IPS-15b (cell line): ENCODE data around the gene ABCA2.

Experiments
- H3K27me3 ChIP-seq: one replicate; pipeline ENCODE4 v1.6.1; 2013; ENCODE audit warnings: low read length; ENCODE audit not compliant: control insufficient read depth, insufficient read depth
- H3K36me3 ChIP-seq: one replicate; pipeline ENCODE4 v1.6.1; 2013; ENCODE audit warnings: low read length; ENCODE audit not compliant: control insufficient read depth, insufficient read depth
- H3K4me1 ChIP-seq: one replicate; pipeline ENCODE4 v1.6.1; 2013; ENCODE audit warnings: mild to moderate bottlenecking, low read length; ENCODE audit not compliant: control insufficient read depth, insufficient read depth
- H3K4me3 ChIP-seq: one replicate; pipeline ENCODE4 v1.5.1; 2013; ENCODE audit warnings: low read depth, low read length
- H3K9ac ChIP-seq: one replicate; pipeline ENCODE4 v1.6.1; 2013; ENCODE audit warnings: low read depth, mild to moderate bottlenecking, low read length
- H3K9me3 ChIP-seq: one replicate; pipeline ENCODE4 v1.6.1; 2013; ENCODE audit warnings: mild to moderate bottlenecking, low read length; ENCODE audit not compliant: control insufficient read depth, insufficient read depth

ABCA2 gene

GRCh38 chr9:137058521-137059234 lies 30.6 kb upstream of the ABCA2 start:
- H3K4me1 ChIP-seq = peaks cover 3% of the 10 kb centered on the region
- H3K4me3 ChIP-seq = no peak overlapping the region
- H3K9me3 ChIP-seq = no peaks in the 10 kb centered on the region
- peaks cover 6% of the 10 kb centered on the region for H3K27me3 ChIP-seq
- H3K9ac ChIP-seq = no peak overlapping the region
- H3K36me3 ChIP-seq = no peaks in the 10 kb centered on the region

DNA sequence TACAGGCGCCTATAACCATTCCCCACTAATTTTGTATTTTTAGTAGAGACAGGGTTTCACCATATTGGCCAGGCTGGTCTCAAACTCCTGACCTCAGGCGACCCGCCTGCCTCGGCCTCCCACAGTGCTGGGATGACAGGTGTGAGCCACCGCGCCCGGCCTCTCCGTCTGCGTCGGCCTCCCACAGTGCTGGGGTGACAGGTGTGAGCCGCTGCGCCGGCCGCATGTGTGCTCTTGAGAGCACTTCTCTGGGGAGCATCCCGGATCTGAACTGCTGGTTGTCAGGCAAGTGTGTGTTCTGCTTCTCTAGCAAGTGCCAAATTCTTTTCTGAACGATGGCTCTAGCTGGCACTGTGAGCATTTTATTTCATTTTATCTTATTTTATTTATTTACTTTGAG lies 29.5 kb upstream of the ABCA2 start:
- no peaks in the 10 kb centered on the region for H3K9me3 ChIP-seq
- no peak overlapping the region for H3K9ac ChIP-seq
- no peaks in the 10 kb centered on the region for H3K36me3 ChIP-seq
- peaks cover 14% of the 10 kb centered on the region for H3K27me3 ChIP-seq
- H3K4me1 ChIP-seq = peaks cover 3% of the 10 kb centered on the region
- no peak overlapping the region for H3K4me3 ChIP-seq

- Histone ChIP-seq H3K9me3 (no peaks in the 10 kb centered on the region), H3K4me1 (peaks cover 3% of the 10 kb centered on the region), H3K36me3 (no peaks in the 10 kb centered on the region), H3K4me3 (no peak overlapping the region), H3K9ac (no peak overlapping the region), H3K27me3 (peaks cover 21% of the 10 kb centered on the region)
Measured at GRCh38 chr9:137056739-137057415, 28.8 kb upstream of the ABCA2 start.

- H3K9ac ChIP-seq = peak overlapping the region; percentile 24
- no peaks in the 10 kb centered on the region for H3K36me3 ChIP-seq
- no peak overlapping the region for H3K4me3 ChIP-seq
- H3K4me1 ChIP-seq = peaks cover 3% of the 10 kb centered on the region
- H3K9me3 ChIP-seq = no peaks in the 10 kb centered on the region
- H3K27me3 ChIP-seq = peaks cover 21% of the 10 kb centered on the region
Measured at GRCh38 chr9:137055385-137056364, 27.6 kb upstream of the ABCA2 start.

DNA sequence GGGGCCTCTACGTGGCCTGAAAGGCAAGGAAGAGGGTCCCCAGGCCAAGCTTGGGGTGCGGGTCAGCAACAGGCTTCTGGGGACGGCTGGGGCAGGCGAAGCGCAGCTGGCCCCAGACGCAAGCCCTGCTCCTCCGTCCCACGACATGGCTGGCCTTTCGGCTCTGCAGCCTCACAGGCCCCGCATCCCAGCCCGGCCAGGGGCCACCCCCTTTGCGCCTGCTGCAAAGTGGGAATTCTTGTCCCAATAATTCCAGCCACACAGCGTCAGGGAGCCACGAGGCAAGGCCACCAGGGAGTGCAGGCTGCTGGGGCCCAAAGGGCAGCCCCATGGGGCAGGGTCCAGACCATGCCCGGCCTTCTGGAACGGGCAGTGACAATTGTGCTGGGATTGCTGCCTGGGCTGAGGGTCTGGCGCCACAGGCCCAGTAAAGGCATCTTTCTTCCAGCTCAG lies 26.9 kb upstream of the ABCA2 start:
- Histone ChIP-seq H3K27me3 (peaks cover 21% of the 10 kb centered on the region), H3K4me1 (peaks cover 3% of the 10 kb centered on the region)

DNA sequence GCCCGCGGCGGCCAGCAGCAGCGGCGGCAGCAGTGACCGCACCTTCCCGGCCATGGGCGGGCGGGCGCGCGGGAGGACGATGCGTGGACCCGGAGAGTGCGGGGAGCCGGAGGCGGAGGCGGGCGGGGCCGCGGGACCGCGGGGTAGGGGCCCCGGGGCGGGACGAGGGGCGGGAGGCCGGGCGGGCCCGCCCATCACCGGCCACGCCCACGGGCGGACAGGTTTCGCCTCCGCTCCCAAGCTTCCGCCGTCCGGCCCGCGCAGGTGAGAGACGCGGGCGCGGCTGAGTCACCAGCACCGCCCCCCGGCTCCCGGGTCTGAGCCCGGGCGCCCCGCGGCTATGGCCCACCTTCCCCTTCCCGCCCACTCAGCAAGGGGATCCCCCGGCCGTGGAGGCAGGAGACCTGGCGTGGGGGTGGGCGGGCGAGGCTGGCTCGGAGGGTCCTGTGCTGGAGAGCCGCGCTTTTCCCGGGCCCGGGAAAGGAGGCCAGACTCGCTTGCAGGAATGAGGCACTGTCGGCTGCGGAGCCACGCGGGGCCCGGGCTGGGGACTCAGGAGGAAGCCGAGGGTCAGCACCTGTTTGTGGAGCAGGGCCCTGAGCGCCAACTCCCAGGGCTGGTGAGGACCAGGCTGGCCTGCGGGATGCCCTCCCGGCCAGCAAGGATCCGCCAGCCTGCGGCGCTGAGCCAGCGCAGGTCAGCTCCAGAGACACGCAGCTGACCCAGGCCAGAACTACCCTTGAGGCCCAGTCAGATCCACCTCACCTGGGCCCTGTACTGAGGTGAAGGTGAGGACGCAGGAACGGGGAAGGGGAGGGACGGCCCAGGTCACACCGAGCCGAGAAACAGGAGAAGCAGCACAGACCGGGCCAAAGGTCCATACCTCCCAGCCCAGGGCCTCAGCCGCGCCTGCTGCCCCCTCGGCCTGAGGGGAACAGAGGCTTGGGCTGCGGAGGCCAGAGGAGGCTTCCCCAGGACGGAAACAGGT lies 26.2 kb upstream of the ABCA2 start, which contains the start of gene ENTPD2:
Gene ENTPD2, minus strand, starts transcription at position 118 of the 988 bp plus-strand sequence. Its CDS starts 64 bp downstream, at position 54.
- H3K36me3 ChIP-seq = no peaks in the 10 kb centered on the region
- H3K9me3 ChIP-seq = no peaks in the 10 kb centered on the region
- H3K9ac ChIP-seq = no peak within 1 kb of the TSS
- H3K27me3 ChIP-seq = peaks cover 25% of the 10 kb centered on the region
- H3K4me1 ChIP-seq = peaks cover 3% of the 10 kb centered on the region
- peak within 1 kb of the TSS; percentile 43 for H3K4me3 ChIP-seq

More for the DNA sequence above, 26.9 kb upstream of the ABCA2 start:
- Histone ChIP-seq H3K9me3 (no peaks in the 10 kb centered on the region), H3K36me3 (no peaks in the 10 kb centered on the region), H3K9ac (no peak overlapping the region), H3K4me3 (no peak overlapping the region)

DNA sequence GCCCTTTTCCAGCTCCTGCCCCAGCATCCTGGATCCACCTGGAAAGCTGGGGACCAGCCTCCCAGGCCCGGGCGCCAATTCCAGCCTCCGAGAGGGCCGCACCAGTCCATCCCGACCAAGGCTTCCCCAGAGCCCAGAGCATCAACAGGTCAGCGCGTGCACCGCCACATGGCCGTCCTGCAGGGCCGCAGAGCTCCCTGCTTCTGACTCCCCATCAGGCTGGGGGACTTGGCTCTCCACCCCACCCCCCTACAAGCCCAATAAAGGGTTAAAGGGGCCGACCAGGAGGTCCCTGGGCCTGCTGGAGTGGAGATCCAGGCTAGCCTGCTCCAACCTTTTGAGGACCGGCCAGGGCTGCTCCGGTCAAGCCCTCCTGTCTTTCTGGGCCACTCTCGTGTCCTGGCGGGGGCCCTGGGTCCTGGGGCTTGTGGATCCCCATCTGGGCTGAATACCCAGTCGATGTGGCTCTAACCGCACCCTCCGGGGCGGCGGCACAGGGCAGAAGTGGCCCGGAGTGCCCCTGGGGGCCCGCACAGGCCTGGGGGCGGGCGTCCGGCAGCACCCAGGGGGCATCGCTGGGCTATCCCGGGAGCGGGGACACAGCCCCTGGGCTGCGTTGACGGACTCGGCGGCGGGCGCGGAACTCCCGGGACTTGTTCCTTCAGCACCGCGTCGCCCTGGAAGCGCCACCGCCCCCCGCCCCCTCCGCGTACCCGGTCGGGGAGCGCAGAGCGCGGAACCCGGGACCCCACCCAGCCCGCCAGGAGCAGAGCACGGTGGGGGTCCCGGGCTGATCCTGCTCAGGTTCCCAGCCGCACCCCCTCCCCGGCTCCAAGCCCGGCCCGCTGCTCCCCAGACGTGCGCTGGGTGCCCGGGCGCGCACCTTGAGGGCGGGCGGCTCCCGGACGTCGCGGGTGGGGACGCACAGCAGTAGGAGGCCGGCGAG lies 25.2 kb upstream of the ABCA2 start:
- H3K36me3 ChIP-seq = no peaks in the 10 kb centered on the region
- peak overlapping the region; percentile 43 for H3K4me3 ChIP-seq
- H3K9ac ChIP-seq = no peak overlapping the region
- H3K9me3 ChIP-seq = no peaks in the 10 kb centered on the region
- H3K4me1 ChIP-seq = peaks cover 3% of the 10 kb centered on the region
- peaks cover 29% of the 10 kb centered on the region for H3K27me3 ChIP-seq

GRCh38 chr9:137052293-137052692 lies 24.3 kb upstream of the ABCA2 start:
- no peaks in the 10 kb centered on the region for H3K9me3 ChIP-seq
- H3K27me3 ChIP-seq = peaks cover 36% of the 10 kb centered on the region
- no peaks in the 10 kb centered on the region for H3K36me3 ChIP-seq

GRCh38 chr9:137051145-137051724 lies 23.2 kb upstream of the ABCA2 start:
- no peaks in the 10 kb centered on the region for H3K9me3 ChIP-seq
- no peak overlapping the region for H3K9ac ChIP-seq
- no peak overlapping the region for H3K4me3 ChIP-seq
- no peaks in the 10 kb centered on the region for H3K36me3 ChIP-seq
- H3K27me3 ChIP-seq = peaks cover 41% of the 10 kb centered on the region
- peaks cover 3% of the 10 kb centered on the region for H3K4me1 ChIP-seq

More at GRCh38 chr9:137052293-137052692, 24.3 kb upstream of the ABCA2 start:
- Histone ChIP-seq H3K4me1 (peaks cover 3% of the 10 kb centered on the region), H3K9ac (no peak overlapping the region), H3K4me3 (no peak overlapping the region)
